ENCODE measurements around the gene NR0B1. TPM values are rescaled to one million over a fixed set of nuclear protein-coding genes. Genes with fewer than 3 reads are reported as not detected.

The NR0B1 gene
- total and polyA plus RNA-seq, 2 donors (not counting 1 experiment from before 2014, with no cell fraction given): not detected

DNA sequence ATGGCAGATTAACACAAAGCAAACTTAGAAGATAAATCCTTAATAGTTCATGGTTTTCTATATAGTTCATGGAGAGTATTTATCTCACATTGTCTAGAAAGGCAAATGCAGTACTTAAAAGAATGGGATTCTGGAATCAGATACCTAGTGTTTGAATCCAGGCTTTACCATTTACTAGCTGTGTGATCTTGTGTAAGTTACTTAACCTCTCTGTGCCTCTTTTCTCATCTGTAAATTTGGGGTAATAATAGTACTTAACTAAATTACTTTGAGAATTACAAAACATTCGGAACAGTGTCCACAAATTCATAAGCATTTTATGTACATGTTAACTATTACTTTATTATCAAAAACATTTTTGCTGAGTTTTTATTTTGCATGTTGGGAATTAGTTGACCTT, 46.4 kb downstream of the NR0B1 start:
- H3K4me1 ChIP-seq (ENCODE audit: control insufficient read depth in 2 of 2, insufficient read depth in 2 of 2, low read length in 2 of 2): no peaks in the 10 kb centered on the region
- H3K36me3 ChIP-seq (replicated peaks in 1 of 2; ENCODE audit: control extremely low read depth in 1 of 2, control insufficient read depth in 1 of 2, extremely low read depth in 1 of 2, insufficient read depth in 2 of 2, low read length in 1 of 2): no peaks in the 10 kb centered on the region
- intact Hi-C loops (cut with micrococcal nuclease): no loop called here
- no peaks in the 10 kb centered on the region for H3K79me2 ChIP-seq (ENCODE audit: control insufficient read depth, insufficient read depth, low read length)
- TF ChIP-seq, protein P1, sequence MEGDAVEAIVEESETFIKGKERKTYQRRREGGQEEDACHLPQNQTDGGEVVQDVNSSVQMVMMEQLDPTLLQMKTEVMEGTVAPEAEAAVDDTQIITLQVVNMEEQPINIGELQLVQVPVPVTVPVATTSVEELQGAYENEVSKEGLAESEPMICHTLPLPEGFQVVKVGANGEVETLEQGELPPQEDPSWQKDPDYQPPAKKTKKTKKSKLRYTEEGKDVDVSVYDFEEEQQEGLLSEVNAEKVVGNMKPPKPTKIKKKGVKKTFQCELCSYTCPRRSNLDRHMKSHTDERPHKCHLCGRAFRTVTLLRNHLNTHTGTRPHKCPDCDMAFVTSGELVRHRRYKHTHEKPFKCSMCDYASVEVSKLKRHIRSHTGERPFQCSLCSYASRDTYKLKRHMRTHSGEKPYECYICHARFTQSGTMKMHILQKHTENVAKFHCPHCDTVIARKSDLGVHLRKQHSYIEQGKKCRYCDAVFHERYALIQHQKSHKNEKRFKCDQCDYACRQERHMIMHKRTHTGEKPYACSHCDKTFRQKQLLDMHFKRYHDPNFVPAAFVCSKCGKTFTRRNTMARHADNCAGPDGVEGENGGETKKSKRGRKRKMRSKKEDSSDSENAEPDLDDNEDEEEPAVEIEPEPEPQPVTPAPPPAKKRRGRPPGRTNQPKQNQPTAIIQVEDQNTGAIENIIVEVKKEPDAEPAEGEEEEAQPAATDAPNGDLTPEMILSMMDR (IDR thresholded peaks at IDR 0.05): no peak
- TF ChIP-seq EZH2 (IDR thresholded peaks at IDR 0.05; ENCODE audit: borderline replicate concordance, insufficient read depth, low read depth, low read length, poor library complexity, severe bottlenecking): no peak
- H3K9ac ChIP-seq (ENCODE audit: low read length): no peak overlapping the region
- H2AFZ ChIP-seq (ENCODE audit: insufficient read depth, low read depth, low read length, poor library complexity, severe bottlenecking): no peak overlapping the region
- no peak overlapping the region for H3K4me3 Mint-ChIP-seq
- H3K27ac ChIP-seq (ENCODE audit: low read length in 2 of 2): no peak overlapping the region
- no peaks in the 10 kb centered on the region for H4K20me1 ChIP-seq (ENCODE audit: control insufficient read depth, insufficient read depth, low read length, poor library complexity, severe bottlenecking)
- no peak overlapping the region for H3K4me2 ChIP-seq (replicated peaks; ENCODE audit: low read depth, low read length, poor library complexity, severe bottlenecking)
- no peaks in the 10 kb centered on the region for H3K27me3 Mint-ChIP-seq
- no peak for ATAC-seq (ENCODE audit: low read depth)
- ChIA-PET CTCF (no interaction called here), POLR2A (no interaction called here)
- no peaks in the 10 kb centered on the region for H3K9me3 Mint-ChIP-seq (ENCODE audit: insufficient read depth)
- WGBS (ENCODE audit: insufficient coverage): no CpG with 5 or more reads among the region's 1 CpG
- no peak overlapping the region for H3K4me3 ChIP-seq (ENCODE audit: control extremely low read depth in 1 of 5, extremely low read depth in 1 of 5, insufficient read depth in 1 of 5, low read depth in 2 of 5, low read length in 4 of 5)
- no peaks in the 10 kb centered on the region for H3K9me3 ChIP-seq (ENCODE audit: control extremely low read depth in 1 of 3, control insufficient read depth in 2 of 3, insufficient read depth in 1 of 3, low read length in 2 of 3)
- H3K27me3 ChIP-seq (replicated peaks in 1 of 4; ENCODE audit: control extremely low read depth in 1 of 4, control insufficient read depth in 3 of 4, insufficient read depth in 4 of 4, low read length in 3 of 4): no peaks in the 10 kb centered on the region
- no peak for DNase-seq
- H3K27ac Mint-ChIP-seq: no peak overlapping the region
- no peaks in the 10 kb centered on the region for H3K4me1 Mint-ChIP-seq

DNA sequence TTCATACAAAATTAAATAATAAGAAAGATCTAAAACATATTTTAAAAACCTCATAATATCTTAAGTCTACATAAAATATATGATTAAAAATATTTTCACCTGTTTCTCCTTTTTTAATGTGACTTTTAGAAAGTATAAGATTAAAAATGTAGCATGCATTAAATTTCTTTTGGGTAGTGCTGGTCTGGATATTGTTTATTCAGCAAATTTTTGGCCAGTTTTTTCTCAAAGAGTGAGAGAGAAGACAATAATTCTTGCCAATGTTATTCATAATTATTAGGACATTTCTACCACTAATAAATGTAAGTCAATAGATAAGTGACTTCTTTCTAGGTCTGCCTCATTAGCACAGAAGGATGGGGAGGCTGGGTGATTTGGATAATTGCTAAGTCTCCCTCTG, 48.2 kb downstream of the NR0B1 start:
- no peaks in the 10 kb centered on the region for H3K27me3 Mint-ChIP-seq
- Histone ChIP-seq H3K27ac (ENCODE audit: low read length in 2 of 2) (no peak overlapping the region), H3K4me3 (ENCODE audit: control extremely low read depth in 1 of 5, extremely low read depth in 1 of 5, insufficient read depth in 1 of 5, low read depth in 2 of 5, low read length in 4 of 5) (no peak overlapping the region), H3K27me3 (replicated peaks in 1 of 4; ENCODE audit: control extremely low read depth in 1 of 4, control insufficient read depth in 3 of 4, insufficient read depth in 4 of 4, low read length in 3 of 4) (no peaks in the 10 kb centered on the region), H2AFZ (ENCODE audit: insufficient read depth, low read depth, low read length, poor library complexity, severe bottlenecking) (no peak overlapping the region), H4K20me1 (ENCODE audit: control insufficient read depth, insufficient read depth, low read length, poor library complexity, severe bottlenecking) (no peaks in the 10 kb centered on the region), H3K9me3 (ENCODE audit: control extremely low read depth in 1 of 3, control insufficient read depth in 2 of 3, insufficient read depth in 1 of 3, low read length in 2 of 3) (no peaks in the 10 kb centered on the region), H3K9ac (ENCODE audit: low read length) (no peak overlapping the region), H3K4me1 (ENCODE audit: control insufficient read depth in 2 of 2, insufficient read depth in 2 of 2, low read length in 2 of 2) (no peaks in the 10 kb centered on the region), H3K36me3 (replicated peaks in 1 of 2; ENCODE audit: control extremely low read depth in 1 of 2, control insufficient read depth in 1 of 2, extremely low read depth in 1 of 2, insufficient read depth in 2 of 2, low read length in 1 of 2) (no peaks in the 10 kb centered on the region), H3K79me2 (ENCODE audit: control insufficient read depth, insufficient read depth, low read length) (no peaks in the 10 kb centered on the region), H3K4me2 (replicated peaks; ENCODE audit: low read depth, low read length, poor library complexity, severe bottlenecking) (no peak overlapping the region)
- DNase-seq: no peak
- no peak overlapping the region for H3K4me3 Mint-ChIP-seq
- peaks cover 2% of the 10 kb centered on the region for H3K9me3 Mint-ChIP-seq (ENCODE audit: insufficient read depth)
- ChIA-PET CTCF (no interaction called here), POLR2A (no interaction called here)
- intact Hi-C loops (cut with micrococcal nuclease): no loop called here
- ATAC-seq (ENCODE audit: low read depth): no peak
- TF ChIP-seq EZH2 (IDR thresholded peaks at IDR 0.05; ENCODE audit: borderline replicate concordance, insufficient read depth, low read depth, low read length, poor library complexity, severe bottlenecking): no peak
- TF ChIP-seq, protein P1 (IDR thresholded peaks at IDR 0.05): no peak
- H3K4me1 Mint-ChIP-seq: no peaks in the 10 kb centered on the region
- H3K27ac Mint-ChIP-seq: no peak overlapping the region

All from B cell (primary cell).